Measurements from ENCODE around the gene FCN1. TPM values are rescaled to one million over a fixed set of nuclear protein-coding genes. Genes with fewer than 3 reads are reported as not detected.

The FCN1 gene
- total and polyA plus RNA-seq, 10 donors: 5.2 to 209 (median 44.9) TPM

GRCh38 chr9:134892221-134892620 is 25.5 kb downstream of the FCN1 start:
- DNase-seq: peak; percentile 58
- intact Hi-C loops (cut with DNase I; ENCODE audit: low total_unique reads): no loop called here
- TF ChIP-seq, protein P1, sequence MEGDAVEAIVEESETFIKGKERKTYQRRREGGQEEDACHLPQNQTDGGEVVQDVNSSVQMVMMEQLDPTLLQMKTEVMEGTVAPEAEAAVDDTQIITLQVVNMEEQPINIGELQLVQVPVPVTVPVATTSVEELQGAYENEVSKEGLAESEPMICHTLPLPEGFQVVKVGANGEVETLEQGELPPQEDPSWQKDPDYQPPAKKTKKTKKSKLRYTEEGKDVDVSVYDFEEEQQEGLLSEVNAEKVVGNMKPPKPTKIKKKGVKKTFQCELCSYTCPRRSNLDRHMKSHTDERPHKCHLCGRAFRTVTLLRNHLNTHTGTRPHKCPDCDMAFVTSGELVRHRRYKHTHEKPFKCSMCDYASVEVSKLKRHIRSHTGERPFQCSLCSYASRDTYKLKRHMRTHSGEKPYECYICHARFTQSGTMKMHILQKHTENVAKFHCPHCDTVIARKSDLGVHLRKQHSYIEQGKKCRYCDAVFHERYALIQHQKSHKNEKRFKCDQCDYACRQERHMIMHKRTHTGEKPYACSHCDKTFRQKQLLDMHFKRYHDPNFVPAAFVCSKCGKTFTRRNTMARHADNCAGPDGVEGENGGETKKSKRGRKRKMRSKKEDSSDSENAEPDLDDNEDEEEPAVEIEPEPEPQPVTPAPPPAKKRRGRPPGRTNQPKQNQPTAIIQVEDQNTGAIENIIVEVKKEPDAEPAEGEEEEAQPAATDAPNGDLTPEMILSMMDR (IDR thresholded peaks at IDR 0.05 in 8 of 11, conservative IDR thresholded peaks at IDR 0.05 in 3 of 11): no peak
- TF ChIP-seq POLR2AphosphoS5 (IDR thresholded peaks at IDR 0.05) (no peak), POLR2A (IDR thresholded peaks at IDR 0.05) (no peak)
- Histone ChIP-seq H3K27me3 (replicated peaks in 1 of 7) (peaks cover 0 to 33% (median 4%) of the 10 kb centered on the region in 7 donors), H3K4me3 (no peak overlapping the region), H3K4me1 (peaks cover 0 to 37% (median 10%) of the 10 kb centered on the region in 6 donors), H3K36me3 (no peaks in the 10 kb centered on the region), H3K9me3 (peaks cover 0 to 9% (median 0%) of the 10 kb centered on the region in 8 donors), H3K27ac (no peak overlapping the region)
- 72 to 85% (median 74%) methylated on average over 5 to 6 of the region's 6 CpGs for whole genome bisulfite sequencing, 5 donors

DNA sequence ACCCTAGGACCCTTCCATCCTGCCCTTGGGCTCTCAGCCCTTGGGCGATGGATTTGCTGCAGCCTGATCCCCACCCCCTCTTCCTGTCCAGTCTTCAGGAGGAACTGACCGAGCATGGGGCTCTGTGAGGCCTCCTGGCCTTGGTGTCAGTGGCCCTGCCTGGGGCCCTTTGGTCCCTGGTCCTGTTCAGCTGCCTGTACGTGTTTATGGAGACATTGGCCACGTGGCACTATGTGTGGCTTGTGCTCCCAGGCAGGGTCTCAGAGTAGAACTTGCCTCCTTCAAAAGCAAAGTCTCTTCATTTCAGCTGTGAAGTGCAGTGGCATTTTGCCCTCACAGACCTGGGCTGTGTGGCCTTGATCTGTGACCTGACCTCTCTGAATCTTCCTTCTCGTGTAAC is 26.0 kb downstream of the FCN1 start:
- TF ChIP-seq POLR2AphosphoS5 (IDR thresholded peaks at IDR 0.05): no peak
- TF ChIP-seq, protein P1 (IDR thresholded peaks at IDR 0.05 in 8 of 11, conservative IDR thresholded peaks at IDR 0.05 in 3 of 11): no peak
- TF ChIP-seq POLR2A (IDR thresholded peaks at IDR 0.05): no peak
- intact Hi-C loops (cut with DNase I; ENCODE audit: low total_unique reads): no loop called here
- Histone ChIP-seq H3K4me3 (no peak overlapping the region), H3K27ac (no peak overlapping the region), H3K4me1 (peaks cover 0 to 32% (median 8%) of the 10 kb centered on the region in 6 donors), H3K27me3 (replicated peaks in 1 of 7) (peaks cover 0 to 35% (median 4%) of the 10 kb centered on the region in 7 donors), H3K36me3 (no peaks in the 10 kb centered on the region), H3K9me3 (peaks cover 0 to 9% (median 0%) of the 10 kb centered on the region in 8 donors)
- 64 to 70% (median 68%) methylated on average over 5 of the region's 5 CpGs for WGBS, 5 donors
- DNase-seq: peak; percentile 51

GRCh38 chr9:134891053-134891452 is 26.7 kb downstream of the FCN1 start:
- Histone ChIP-seq H3K4me3 (no peak overlapping the region), H3K27ac (no peak overlapping the region)
- intact Hi-C loops (cut with DNase I; ENCODE audit: low total_unique reads): no loop called here

DNA sequence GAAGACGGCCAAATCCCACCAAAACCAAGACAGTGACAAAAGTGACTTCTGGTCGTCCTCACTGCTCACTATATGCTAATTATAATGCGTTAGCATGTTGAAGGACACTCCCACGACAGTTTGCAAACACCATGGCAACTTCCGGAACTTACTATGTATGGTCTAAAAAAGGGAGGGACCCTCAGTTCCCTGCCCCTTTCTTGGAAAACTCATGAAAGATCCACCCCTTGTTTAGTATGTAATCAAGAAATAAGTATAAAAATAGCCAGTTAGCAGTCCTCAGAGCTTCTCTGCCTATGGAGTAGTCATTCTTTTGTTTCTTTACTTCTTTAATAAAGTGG is 27.6 kb downstream of the FCN1 start:
- Histone ChIP-seq H3K4me3 (no peak overlapping the region), H3K27ac (no peak overlapping the region), H3K36me3 (no peaks in the 10 kb centered on the region), H3K27me3 (replicated peaks in 1 of 7) (peaks cover 0 to 41% (median 4%) of the 10 kb centered on the region in 7 donors), H3K9me3 (peaks cover 0 to 8% (median 0%) of the 10 kb centered on the region in 8 donors), H3K4me1 (peaks cover 0 to 17% (median 8%) of the 10 kb centered on the region in 6 donors)
- intact Hi-C loops (cut with DNase I; ENCODE audit: low total_unique reads): no loop called here
- no peak for DNase-seq
- TF ChIP-seq POLR2AphosphoS5 (IDR thresholded peaks at IDR 0.05) (no peak), POLR2A (IDR thresholded peaks at IDR 0.05) (no peak)
- TF ChIP-seq, protein P1 (IDR thresholded peaks at IDR 0.05 in 8 of 11, conservative IDR thresholded peaks at IDR 0.05 in 3 of 11): no peak
- 55 to 77% (median 73%) methylated on average over 5 of the region's 5 CpGs for WGBS, 5 donors

More at GRCh38 chr9:134891053-134891452, 26.7 kb downstream of the FCN1 start:
- no peaks in the 10 kb centered on the region for H3K36me3 ChIP-seq
- H3K27me3 ChIP-seq (replicated peaks in 1 of 7): peaks cover 0 to 35% (median 4%) of the 10 kb centered on the region in 7 donors
- H3K4me1 ChIP-seq: peaks cover 0 to 25% (median 8%) of the 10 kb centered on the region in 6 donors
- DNase-seq: peak; percentile 61
- TF ChIP-seq POLR2A (IDR thresholded peaks at IDR 0.05) (no peak), POLR2AphosphoS5 (IDR thresholded peaks at IDR 0.05) (no peak)
- TF ChIP-seq, protein P1 (IDR thresholded peaks at IDR 0.05 in 8 of 11, conservative IDR thresholded peaks at IDR 0.05 in 3 of 11): no peak
- 50 to 82% (median 60%) methylated on average over 8 of the region's 8 CpGs for WGBS, 5 donors
- peaks cover 0 to 9% (median 0%) of the 10 kb centered on the region in 8 donors for H3K9me3 ChIP-seq

Measured in spleen (tissue), 11 donors.